GM12801 (cell line): ENCODE results near the gene PARVA.

ENCODE experiments used
- TF ChIP-seq, protein P1 (sequence below): IDR thresholded peaks from one replicate; pipeline ENCODE4 v1.5.1; 2011; ENCODE audit warnings: control low read depth; ENCODE audit not compliant: insufficient read length; ENCODE audit errors: extremely low read depth

PARVA gene

DNA sequence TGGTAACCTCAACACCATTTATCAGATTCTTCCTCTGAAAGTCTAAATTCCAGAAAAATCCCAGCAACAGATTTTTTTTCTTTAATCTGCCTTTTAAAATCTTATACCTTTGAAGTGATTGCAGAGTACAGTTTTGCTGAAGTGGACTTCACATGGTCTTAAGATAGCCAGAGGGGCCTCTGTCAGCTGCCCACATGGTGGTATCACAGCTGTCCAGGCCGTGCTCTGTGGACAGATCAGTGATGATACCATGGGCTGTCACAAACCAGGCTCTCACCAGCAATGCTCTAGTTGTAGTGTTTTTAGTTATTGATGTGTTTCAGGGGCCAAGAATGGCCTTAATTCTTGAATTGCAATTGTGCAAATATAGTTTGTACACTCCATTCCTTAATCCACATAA is 44.0 kb downstream of the PARVA start:
- TF ChIP-seq, protein P1, sequence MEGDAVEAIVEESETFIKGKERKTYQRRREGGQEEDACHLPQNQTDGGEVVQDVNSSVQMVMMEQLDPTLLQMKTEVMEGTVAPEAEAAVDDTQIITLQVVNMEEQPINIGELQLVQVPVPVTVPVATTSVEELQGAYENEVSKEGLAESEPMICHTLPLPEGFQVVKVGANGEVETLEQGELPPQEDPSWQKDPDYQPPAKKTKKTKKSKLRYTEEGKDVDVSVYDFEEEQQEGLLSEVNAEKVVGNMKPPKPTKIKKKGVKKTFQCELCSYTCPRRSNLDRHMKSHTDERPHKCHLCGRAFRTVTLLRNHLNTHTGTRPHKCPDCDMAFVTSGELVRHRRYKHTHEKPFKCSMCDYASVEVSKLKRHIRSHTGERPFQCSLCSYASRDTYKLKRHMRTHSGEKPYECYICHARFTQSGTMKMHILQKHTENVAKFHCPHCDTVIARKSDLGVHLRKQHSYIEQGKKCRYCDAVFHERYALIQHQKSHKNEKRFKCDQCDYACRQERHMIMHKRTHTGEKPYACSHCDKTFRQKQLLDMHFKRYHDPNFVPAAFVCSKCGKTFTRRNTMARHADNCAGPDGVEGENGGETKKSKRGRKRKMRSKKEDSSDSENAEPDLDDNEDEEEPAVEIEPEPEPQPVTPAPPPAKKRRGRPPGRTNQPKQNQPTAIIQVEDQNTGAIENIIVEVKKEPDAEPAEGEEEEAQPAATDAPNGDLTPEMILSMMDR = no peak

DNA sequence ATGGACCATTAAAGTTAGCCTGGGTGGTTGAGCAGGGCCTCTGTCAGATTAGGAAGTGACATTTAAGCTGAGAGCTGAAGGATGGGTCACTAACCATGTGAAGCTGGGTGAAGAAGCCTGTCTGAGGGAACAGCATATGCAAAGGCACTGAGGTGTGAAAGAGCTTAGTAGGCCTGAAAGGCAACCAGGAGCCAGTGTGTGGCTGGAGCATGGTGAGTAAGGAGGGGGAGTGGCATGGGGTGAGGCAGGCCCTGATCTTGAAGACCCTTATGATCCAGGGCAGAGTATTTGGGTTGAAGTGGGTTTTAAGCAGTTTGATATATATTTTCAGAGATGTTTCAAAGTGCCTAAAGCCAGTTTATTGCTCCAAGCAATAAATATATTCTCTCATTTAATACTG is 48.8 kb downstream of the PARVA start:
- TF ChIP-seq, protein P1 = no peak

DNA sequence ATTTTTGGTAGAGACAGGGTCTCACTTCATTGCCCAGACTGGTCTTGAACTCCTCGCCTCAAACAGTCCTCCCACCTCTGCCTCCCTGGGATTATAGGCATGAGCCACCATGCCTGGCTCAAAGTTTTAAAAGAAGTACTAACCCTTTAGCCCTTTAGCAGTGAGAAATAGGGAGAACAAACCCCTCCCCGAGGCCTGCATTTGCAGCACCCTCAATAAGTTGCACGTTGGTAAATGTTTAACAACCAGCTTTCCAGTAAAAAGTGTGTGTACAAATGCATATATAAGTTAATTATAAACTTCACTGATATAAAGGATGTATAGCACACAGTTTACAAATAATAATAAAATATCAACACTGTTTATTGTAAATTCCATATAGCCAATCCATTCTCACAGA is 51.8 kb downstream of the PARVA start:
- TF ChIP-seq, protein P1 = no peak

DNA sequence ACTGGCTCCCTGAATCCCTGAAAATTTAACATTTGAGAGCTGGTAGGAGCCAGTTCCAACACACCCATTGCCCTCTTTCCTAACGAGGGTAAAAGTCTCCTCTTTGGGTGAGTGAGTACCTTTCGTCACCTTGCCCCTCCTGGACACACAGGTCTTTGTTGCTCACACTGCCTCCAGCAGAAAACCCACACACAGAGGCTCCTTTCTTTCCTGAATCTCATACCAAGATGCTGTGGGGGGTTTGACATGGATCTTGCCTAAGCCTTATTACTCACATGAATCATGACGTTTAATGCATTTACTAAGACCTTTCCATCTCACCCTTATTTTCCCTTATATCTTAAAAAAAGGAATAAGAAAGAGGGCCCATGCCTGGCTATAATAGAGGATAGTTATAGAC is 53.0 kb downstream of the PARVA start:
- TF ChIP-seq, protein P1 = no peak

DNA sequence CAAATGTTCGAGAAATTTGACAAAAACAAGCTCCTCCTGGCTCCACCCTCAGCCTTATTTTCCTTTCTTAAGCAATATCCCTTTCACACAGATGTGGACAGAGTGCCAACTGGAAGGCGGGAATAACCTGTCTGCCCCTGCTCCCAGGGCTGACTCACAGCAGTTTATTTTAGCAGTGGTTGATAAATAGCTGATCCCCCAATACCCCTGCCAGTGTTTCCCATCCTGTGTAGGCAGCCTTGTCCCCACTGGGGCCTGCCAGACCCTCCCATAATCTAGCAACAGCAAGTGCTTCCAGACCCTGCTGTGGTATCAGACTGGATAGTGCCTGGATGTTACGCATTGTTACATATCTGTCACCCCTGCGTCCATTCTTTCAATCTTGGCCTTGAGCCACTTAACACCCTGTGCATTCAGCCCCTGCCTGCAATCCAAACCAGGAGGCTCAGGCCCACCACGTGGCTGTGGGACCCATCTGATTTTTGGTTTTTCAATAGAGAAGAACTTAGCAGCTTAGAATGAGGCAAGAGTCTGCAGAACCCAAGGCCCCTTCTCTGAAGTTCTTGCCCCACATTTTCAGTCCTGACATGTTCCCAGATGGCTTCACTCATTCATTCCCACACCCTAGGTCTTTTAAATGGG is 53.7 kb downstream of the PARVA start:
- TF ChIP-seq, protein P1 = no peak

DNA sequence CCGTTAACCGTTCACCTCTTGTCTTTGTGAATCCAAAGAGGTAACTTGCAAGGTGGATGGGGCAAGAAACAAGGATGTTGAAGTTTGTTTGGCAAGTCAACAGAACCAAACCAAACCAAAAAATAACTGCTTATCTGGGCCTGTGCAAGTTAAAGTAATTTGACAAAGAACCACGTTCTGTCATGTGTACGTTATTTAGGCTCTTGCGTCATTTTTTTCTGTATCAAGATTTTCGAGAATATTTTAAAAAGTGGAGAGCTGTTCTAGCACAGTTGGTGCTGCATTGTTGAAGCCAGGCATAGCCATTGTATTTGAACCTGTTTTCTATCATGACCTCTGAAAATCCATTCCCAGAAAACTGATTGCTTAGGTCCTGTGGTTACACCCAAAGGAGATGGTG is 55.1 kb downstream of the PARVA start:
- TF ChIP-seq, protein P1 = no peak

DNA sequence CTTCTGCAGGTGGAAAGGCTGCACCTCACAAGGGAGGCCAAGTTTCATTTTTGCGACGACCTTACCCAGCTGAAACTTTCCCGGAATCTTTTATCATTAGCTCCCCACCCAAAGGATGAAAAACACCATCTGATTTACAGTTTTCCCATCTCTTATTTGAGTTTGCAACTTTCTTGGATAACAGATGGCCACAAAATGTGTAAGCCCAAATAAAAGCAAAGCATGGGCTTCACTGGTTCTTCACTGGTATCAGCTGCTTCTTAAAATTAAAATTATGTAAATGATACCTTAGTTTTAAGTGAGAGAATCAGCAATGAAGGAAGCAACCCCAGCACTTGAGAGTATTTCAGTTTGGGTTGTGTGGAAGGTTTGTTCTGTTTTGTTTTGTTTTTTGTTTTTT is 55.8 kb downstream of the PARVA start:
- TF ChIP-seq, protein P1 = no peak
